HepG2 (cell line): ENCODE results near the gene STAT6. TPM values are rescaled to one million over a fixed set of nuclear protein-coding genes. Genes with fewer than 3 reads are reported as not detected.
A peak's percentile ranks its signal among the peaks of the same experiment; 100 is the strongest.

Source experiments
- EEA1 ChIP-seq: sonication (generic); formaldehyde crosslinking; IDR thresholded peaks from 2 replicates; pipeline ENCODE4 v1.5.1; 2020; ENCODE audit warnings: mild to moderate bottlenecking, missing genetic modification reagents, borderline replicate concordance
- ELF1 ChIP-seq: sonication (generic); formaldehyde crosslinking; IDR thresholded peaks from 2 replicates; pipeline ENCODE4 v1.4.0; 2020; ENCODE audit warnings: missing genetic modification reagents
- KDM1A ChIP-seq: IDR thresholded peaks from 2 replicates; pipeline ENCODE4 v1.6.1; 2016; ENCODE audit warnings: missing compliant biosample characterization
- MAFK ChIP-seq, 2 experiments: IDR thresholded peaks in 1 of 2; conservative IDR thresholded peaks in 1 of 2; 2 replicates each; pipeline ENCODE4 v1.6.1; 2011; ENCODE audit warnings: improper control_type of control experiment in 2 of 2, low read length in 2 of 2
- MEF2D ChIP-seq: sonication (generic); formaldehyde crosslinking; IDR thresholded peaks from 2 replicates; pipeline ENCODE4 v1.5.1; 2020; ENCODE audit warnings: mild to moderate bottlenecking, missing genetic modification reagents
- MTA3 ChIP-seq: sonication (generic); formaldehyde crosslinking; IDR thresholded peaks from 2 replicates; pipeline ENCODE4 v1.4.0; 2020; ENCODE audit warnings: missing genetic modification reagents
- NFE2 ChIP-seq: sonication (generic); formaldehyde crosslinking; IDR thresholded peaks from 2 replicates; pipeline ENCODE4 v1.4.0; 2020; ENCODE audit warnings: missing genetic modification reagents
- PRDM10 ChIP-seq: sonication (generic); formaldehyde crosslinking; IDR thresholded peaks from 2 replicates; pipeline ENCODE4 v1.4.0; 2020; ENCODE audit warnings: low read depth, missing genetic modification reagents
- XBP1 ChIP-seq: sonication (generic); formaldehyde crosslinking; IDR thresholded peaks from 2 replicates; pipeline ENCODE4 v1.5.0; 2020; ENCODE audit warnings: missing genetic modification reagents
- ZNF17 ChIP-seq: sonication (generic); formaldehyde crosslinking; IDR thresholded peaks from 2 replicates; pipeline ENCODE4 v1.5.0; 2020; ENCODE audit warnings: mild to moderate bottlenecking, missing genetic modification reagents
- ZNF557 ChIP-seq: sonication (generic); formaldehyde crosslinking; IDR thresholded peaks from 2 replicates; pipeline ENCODE4 v1.4.0; 2020; ENCODE audit warnings: missing genetic modification reagents
- ZNF616 ChIP-seq: sonication (generic); formaldehyde crosslinking; IDR thresholded peaks from 2 replicates; pipeline ENCODE4 v1.5.0; 2020; ENCODE audit warnings: low read depth, mild to moderate bottlenecking, missing genetic modification reagents
- ZNF687 ChIP-seq: sonication (generic); formaldehyde crosslinking; IDR thresholded peaks from 2 replicates; pipeline ENCODE4 v1.5.1; 2020; ENCODE audit warnings: mild to moderate bottlenecking, missing genetic modification reagents, moderate library complexity
- ZNF841 ChIP-seq: sonication (generic); formaldehyde crosslinking; IDR thresholded peaks from 2 replicates; pipeline ENCODE4 v1.8.1; 2023; ENCODE audit warnings: missing genetic modification reagents, borderline replicate concordance
- polyA plus RNA-seq, 8 experiments: library from polyadenylated mRNA; depleted of rRNA in 3 of 8; stranded (reverse) in 7 of 8; unstranded in 1 of 8; fragments of >200 nt; fragmentation: Illumina TruSeq in 4 of 8; extraction: Trizol in 4 of 8; gene quantifications; 2 replicates each; pipeline versions ENCODE4 v1.2.1 to v1.2.3, GENCODE V29; 2011 to 2016; ENCODE audit warnings: low read depth in 4 of 8, missing spikeins in 1 of 8, mixed read lengths in 1 of 8; ENCODE audit not compliant: insufficient read depth in 1 of 8
- total RNA-seq, 5 experiments: library from RNA; depleted of rRNA; stranded (reverse); fragments of >200 nt; fragmentation: Illumina TruSeq; extraction: Trizol; gene quantifications; 2 replicates each; pipeline ENCODE4 v1.2.3, GENCODE V29; 2016; ENCODE audit warnings: low read depth in 1 of 5
- TF ChIP-seq, protein P1 (sequence below): sonication (generic); formaldehyde crosslinking; IDR thresholded peaks from 2 replicates; pipeline ENCODE4 v1.4.0; 2020; ENCODE audit warnings: missing genetic modification reagents
- TF ChIP-seq, protein P2 (sequence below): sonication (generic); formaldehyde crosslinking; IDR thresholded peaks from 2 replicates; pipeline ENCODE4 v1.4.0; 2020; ENCODE audit warnings: missing genetic modification reagents
- TF ChIP-seq, protein P3 (sequence below): sonication (generic); formaldehyde crosslinking; IDR thresholded peaks from 2 replicates; pipeline ENCODE4 v1.5.1; 2020; ENCODE audit warnings: mild to moderate bottlenecking, moderate library complexity, missing genetic modification reagents

Gene STAT6
- total and polyA plus RNA-seq, 2 of the 13 experiments (the other 11 are each of a cell fraction or from before 2014, with no cell fraction given): 28.0 to 62.2 TPM

DNA sequence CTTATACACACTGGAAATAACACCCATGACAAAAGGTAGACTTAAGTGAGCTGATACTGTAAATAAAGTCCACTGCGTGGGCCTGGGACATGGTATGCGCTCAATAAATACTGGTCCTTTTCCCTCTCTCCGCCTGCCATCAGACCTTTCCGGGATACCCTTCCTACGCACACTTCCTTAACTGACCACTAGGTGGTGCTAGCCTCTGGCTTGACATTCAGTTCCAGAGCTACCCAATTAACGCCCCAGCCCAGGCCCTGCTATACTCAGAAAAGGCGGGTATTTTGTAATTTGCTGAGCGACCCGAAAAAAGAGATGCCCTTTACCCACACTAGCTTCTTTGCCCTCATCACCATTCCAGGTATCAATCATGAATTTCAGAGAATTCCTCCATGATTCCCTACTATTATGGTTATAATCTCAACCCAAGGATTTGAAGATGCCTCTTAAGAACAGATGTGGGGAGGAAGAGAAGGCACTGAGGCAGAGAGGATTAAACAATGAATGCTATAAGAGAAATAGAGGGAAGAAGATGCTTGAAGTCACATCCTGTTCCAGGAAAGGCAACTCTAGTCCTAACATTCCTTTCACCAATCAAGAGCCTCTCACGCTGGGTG, 13.2 kb upstream of the STAT6 start (continued):
- TF ChIP-seq ZNF616 (CRISPR knock-in tag) (no peak), ZNF687 (CRISPR knock-in tag) (no peak), MEF2D (CRISPR knock-in tag) (no peak), XBP1 (CRISPR knock-in tag) (no peak), KDM1A (CRISPR knock-in tag) (no peak), ZNF841 (CRISPR knock-in tag) (no peak), MTA3 (no peak), ZNF557 (no peak), MAFK (conservative IDR thresholded peaks at IDR 0.05 in 1 of 2, IDR thresholded peaks at IDR 0.05 in 1 of 2; ENCODE audit: low read length in 2 of 2) (no peak), EEA1 (CRISPR knock-in tag) (no peak), ELF1 (CRISPR knock-in tag) (peak; percentile 32; the same call in 1 of the 2 replicates), ZNF17 (CRISPR knock-in tag) (no peak), PRDM10 (CRISPR knock-in tag) (0 out of 2 replicates have a peak, but pooled peaks have one; percentile 32), NFE2 (no peak)
- TF ChIP-seq, protein P1, sequence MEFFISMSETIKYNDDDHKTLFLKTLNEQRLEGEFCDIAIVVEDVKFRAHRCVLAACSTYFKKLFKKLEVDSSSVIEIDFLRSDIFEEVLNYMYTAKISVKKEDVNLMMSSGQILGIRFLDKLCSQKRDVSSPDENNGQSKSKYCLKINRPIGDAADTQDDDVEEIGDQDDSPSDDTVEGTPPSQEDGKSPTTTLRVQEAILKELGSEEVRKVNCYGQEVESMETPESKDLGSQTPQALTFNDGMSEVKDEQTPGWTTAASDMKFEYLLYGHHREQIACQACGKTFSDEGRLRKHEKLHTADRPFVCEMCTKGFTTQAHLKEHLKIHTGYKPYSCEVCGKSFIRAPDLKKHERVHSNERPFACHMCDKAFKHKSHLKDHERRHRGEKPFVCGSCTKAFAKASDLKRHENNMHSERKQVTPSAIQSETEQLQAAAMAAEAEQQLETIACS (CRISPR knock-in tag): no peak
- TF ChIP-seq, protein P2, sequence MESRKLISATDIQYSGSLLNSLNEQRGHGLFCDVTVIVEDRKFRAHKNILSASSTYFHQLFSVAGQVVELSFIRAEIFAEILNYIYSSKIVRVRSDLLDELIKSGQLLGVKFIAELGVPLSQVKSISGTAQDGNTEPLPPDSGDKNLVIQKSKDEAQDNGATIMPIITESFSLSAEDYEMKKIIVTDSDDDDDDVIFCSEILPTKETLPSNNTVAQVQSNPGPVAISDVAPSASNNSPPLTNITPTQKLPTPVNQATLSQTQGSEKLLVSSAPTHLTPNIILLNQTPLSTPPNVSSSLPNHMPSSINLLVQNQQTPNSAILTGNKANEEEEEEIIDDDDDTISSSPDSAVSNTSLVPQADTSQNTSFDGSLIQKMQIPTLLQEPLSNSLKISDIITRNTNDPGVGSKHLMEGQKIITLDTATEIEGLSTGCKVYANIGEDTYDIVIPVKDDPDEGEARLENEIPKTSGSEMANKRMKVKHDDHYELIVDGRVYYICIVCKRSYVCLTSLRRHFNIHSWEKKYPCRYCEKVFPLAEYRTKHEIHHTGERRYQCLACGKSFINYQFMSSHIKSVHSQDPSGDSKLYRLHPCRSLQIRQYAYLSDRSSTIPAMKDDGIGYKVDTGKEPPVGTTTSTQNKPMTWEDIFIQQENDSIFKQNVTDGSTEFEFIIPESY (CRISPR knock-in tag): peak; percentile 73
- TF ChIP-seq, protein P3, sequence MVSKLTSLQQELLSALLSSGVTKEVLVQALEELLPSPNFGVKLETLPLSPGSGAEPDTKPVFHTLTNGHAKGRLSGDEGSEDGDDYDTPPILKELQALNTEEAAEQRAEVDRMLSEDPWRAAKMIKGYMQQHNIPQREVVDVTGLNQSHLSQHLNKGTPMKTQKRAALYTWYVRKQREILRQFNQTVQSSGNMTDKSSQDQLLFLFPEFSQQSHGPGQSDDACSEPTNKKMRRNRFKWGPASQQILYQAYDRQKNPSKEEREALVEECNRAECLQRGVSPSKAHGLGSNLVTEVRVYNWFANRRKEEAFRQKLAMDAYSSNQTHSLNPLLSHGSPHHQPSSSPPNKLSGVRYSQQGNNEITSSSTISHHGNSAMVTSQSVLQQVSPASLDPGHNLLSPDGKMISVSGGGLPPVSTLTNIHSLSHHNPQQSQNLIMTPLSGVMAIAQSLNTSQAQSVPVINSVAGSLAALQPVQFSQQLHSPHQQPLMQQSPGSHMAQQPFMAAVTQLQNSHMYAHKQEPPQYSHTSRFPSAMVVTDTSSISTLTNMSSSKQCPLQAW (CRISPR knock-in tag): no peak
